ENCODE data around the gene FXYD3. TPM values are rescaled to one million over a fixed set of nuclear protein-coding genes. Genes with fewer than 3 reads are reported as not detected.

FXYD3 gene
- total RNA-seq, 4 donors from 2014 or later: 0.38 to 2.6 TPM; not detected in 2

DNA sequence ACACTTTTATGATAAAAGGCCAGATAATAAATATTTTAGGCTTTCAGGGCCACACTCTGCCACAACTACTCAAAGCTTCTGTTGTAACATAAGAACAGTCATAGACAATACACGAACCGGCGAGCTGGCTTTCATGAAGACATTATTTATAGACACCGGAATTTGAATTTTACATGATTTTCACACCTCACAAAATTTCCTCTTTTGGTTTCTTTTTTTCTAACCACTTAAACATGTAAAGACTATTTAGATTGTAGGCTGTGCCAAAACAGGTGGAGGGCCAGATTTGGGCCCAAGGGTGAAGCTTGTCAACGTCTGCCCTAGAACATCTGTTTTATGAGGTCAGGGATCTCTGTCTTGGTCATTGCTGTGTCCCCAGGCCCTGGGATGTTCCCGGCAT lies 29.7 kb upstream of the FXYD3 start:
- ATAC-seq (ENCODE audit: low FRiP score) (no peak), DNase-seq (ENCODE audit: low spot score) (no peak)
- TF ChIP-seq, protein P1, sequence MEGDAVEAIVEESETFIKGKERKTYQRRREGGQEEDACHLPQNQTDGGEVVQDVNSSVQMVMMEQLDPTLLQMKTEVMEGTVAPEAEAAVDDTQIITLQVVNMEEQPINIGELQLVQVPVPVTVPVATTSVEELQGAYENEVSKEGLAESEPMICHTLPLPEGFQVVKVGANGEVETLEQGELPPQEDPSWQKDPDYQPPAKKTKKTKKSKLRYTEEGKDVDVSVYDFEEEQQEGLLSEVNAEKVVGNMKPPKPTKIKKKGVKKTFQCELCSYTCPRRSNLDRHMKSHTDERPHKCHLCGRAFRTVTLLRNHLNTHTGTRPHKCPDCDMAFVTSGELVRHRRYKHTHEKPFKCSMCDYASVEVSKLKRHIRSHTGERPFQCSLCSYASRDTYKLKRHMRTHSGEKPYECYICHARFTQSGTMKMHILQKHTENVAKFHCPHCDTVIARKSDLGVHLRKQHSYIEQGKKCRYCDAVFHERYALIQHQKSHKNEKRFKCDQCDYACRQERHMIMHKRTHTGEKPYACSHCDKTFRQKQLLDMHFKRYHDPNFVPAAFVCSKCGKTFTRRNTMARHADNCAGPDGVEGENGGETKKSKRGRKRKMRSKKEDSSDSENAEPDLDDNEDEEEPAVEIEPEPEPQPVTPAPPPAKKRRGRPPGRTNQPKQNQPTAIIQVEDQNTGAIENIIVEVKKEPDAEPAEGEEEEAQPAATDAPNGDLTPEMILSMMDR (IDR thresholded peaks at IDR 0.05): no peak

DNA sequence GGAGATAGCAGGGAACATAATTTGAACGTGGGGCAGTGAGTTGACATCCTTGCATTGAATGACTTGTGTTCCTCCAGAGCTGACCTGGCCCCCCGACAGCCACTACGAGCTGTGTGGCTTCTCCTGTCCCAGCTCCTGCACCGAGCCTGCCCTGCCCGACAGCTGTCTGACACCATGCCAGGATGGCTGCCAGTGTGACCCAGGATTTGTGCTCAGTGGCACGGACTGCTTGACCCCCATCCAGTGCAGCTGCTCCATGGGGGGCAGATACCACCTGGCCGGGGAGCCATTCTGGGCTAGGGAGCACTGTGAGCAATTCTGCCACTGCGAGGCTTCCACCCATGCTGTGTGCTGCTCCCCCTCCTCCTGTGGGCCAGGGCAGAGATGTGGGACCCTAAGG lies 29.2 kb upstream of the FXYD3 start:
- ATAC-seq (ENCODE audit: low FRiP score) (no peak), DNase-seq (ENCODE audit: low spot score) (no peak)
- TF ChIP-seq, protein P1 (IDR thresholded peaks at IDR 0.05): no peak

DNA sequence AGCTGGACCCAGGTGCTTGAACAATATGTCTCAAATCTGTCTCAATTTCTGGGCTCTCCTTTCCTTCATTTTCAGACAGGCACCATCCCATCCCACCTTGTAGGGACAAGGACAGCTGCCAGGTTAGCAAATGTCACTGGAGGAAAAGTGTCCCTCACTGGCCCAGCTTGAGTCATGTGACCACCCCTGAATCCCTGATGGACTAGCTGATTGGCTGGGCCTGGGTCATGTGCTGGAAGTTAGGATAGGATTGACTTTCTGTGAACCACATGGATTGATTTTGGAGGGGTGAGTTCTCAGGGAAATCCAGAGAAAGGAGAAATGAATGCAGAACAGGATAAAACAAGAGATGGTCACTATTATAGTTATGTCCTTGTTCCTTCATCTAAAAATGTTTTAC lies 28.2 kb upstream of the FXYD3 start:
- TF ChIP-seq, protein P1 (IDR thresholded peaks at IDR 0.05): no peak
- ATAC-seq (ENCODE audit: low FRiP score) (no peak), DNase-seq (ENCODE audit: low spot score) (no peak)

DNA sequence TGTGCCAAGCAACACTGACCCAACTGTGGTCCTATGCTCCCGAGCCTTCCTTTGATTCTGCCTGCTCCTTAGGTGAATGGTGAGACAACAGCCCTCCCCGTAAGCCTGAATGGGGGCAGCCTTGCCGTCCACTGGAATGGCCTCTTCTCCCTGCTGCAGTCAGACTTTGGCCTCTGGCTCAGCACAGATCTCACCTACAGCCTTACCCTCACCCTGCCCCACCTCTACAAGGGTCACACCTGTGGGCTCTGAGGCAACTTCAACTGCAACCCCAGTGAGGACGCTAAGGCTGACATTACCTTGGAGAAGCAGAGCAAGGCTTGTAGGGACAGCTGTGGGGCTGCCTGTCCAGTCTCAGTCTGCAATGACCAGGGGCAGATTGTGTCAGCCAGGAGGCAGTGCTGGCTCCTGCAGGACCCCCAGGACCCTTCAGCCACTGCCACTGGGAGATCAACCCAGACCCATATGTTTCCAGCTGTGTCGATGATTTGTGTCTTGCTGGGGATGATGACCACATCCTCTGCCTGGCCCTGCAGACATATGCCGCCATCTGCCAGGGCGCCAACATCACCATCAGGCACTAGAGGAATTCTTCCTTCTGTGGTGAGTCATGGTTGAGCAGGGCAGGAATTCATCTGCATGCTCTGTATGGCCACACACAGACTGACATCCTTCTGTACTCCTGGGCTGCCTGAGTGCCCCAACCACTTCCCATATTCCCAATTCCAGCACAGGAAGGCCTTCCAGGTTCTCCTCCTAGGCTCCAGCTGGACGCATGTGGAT lies 27.3 kb upstream of the FXYD3 start:
- TF ChIP-seq, protein P1 (IDR thresholded peaks at IDR 0.05): no peak
- DNase-seq (ENCODE audit: low spot score): no peak
- ATAC-seq (ENCODE audit: low FRiP score): no peak

DNA sequence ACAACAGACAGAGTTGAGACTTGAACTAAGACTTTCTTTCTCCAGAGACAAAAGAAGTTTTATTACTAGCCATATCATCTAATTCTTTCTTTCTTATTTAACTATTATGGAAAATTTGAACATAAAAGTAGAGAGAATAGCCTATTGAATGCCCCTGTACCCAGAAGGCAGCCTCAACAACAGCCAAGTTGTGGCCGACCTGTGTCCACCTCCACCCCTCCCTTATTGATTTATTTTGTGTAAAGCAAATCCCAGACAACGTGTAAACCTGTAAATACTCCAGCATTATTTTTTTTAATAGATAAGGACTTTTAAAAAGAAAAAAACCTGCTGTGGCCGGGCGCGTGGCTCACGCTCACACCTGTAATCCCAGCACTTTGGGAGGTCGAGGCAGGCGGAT lies 26.1 kb upstream of the FXYD3 start:
- DNase-seq (ENCODE audit: low spot score) (no peak), ATAC-seq (ENCODE audit: low FRiP score) (no peak)
- TF ChIP-seq, protein P1 (IDR thresholded peaks at IDR 0.05): no peak

DNA sequence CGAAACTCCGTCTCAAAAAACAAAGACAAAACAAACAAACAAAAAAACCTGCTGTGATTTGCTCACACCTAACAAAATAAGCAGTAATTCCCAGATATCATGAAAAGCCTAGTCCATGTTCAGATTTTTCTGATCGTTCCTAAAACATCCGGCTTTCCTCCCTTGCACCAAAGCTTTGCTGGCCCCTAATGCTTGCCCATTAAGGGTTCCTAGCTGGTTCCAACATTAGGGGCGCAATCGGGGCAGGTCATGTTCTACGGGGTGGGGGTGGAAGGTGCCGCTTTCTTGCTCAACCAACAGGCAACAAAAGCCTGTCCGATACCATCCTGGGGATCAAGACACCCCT lies 25.5 kb upstream of the FXYD3 start:
- ATAC-seq (ENCODE audit: low FRiP score) (no peak), DNase-seq (ENCODE audit: low spot score) (no peak)
- TF ChIP-seq, protein P1 (IDR thresholded peaks at IDR 0.05): no peak

DNA sequence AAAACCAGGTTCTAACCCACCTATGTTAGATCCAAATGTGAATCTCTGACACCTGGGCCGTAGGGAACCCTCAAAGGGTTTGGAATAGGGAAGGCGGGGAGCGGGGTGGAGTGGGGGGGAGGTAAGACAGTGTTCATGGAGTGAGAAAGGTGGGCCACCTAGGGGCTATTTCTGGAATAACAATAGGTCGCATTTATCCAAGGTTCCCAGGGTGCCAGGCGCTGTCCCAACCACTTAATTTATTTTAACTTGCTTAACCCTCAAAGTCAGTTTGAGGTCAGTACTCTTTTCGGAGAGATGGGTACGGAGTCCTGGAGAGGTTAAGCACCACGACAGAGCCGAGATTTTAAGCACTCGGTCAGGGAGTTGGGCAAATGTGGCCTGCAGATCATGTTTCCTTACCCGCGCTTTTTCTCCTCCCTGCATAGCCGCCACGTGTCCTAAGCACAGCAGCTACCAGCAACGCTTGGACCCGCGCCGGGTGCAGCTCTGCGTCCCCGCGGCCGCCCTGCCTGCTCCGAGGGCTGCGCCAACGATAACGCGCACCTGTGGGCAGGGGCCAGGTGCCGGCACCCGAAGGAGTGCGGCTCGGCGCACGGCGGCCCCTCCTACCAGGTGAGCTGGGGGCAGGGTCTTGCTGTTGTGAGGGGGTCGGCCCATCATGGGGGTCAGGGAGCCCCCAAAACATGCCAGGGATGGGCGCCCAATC lies 25.0 kb upstream of the FXYD3 start:
- TF ChIP-seq, protein P1 (IDR thresholded peaks at IDR 0.05): peak in 1 of 3 donors; percentile 12
- DNase-seq (ENCODE audit: low spot score) (peak; percentile 50), ATAC-seq (ENCODE audit: low FRiP score) (peak; percentile 76)
